Body of pancreas (tissue), 4 donors: ENCODE measurements around the gene GJB4.

Experiments
- POLR2A ChIP-seq, 3 donors: fragments of 450-650 bp; IDR thresholded peaks; one replicate each; pipeline ENCODE4 v1.6.1; 2016; ENCODE audit warnings: antibody characterized with exemption in 3 of 3, mild to moderate bottlenecking in 2 of 3
- TF ChIP-seq, protein P1 (sequence below), 7 experiments: fragments of 450-650 bp in 4 of 7; fragments of 200-600 bp in 3 of 7; sonication (generic) in 3 of 7; IDR thresholded peaks; one replicate each; pipeline ENCODE4 v1.5.1; 2016 to 2019; ENCODE audit warnings: antibody characterized with exemption in 7 of 7

GRCh38 chr1:34771573-34772371, 12.2 kb downstream of the GJB4 start:
- TF ChIP-seq, protein P1, sequence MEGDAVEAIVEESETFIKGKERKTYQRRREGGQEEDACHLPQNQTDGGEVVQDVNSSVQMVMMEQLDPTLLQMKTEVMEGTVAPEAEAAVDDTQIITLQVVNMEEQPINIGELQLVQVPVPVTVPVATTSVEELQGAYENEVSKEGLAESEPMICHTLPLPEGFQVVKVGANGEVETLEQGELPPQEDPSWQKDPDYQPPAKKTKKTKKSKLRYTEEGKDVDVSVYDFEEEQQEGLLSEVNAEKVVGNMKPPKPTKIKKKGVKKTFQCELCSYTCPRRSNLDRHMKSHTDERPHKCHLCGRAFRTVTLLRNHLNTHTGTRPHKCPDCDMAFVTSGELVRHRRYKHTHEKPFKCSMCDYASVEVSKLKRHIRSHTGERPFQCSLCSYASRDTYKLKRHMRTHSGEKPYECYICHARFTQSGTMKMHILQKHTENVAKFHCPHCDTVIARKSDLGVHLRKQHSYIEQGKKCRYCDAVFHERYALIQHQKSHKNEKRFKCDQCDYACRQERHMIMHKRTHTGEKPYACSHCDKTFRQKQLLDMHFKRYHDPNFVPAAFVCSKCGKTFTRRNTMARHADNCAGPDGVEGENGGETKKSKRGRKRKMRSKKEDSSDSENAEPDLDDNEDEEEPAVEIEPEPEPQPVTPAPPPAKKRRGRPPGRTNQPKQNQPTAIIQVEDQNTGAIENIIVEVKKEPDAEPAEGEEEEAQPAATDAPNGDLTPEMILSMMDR (IDR thresholded peaks at IDR 0.05) = no peak
- no peak for TF ChIP-seq POLR2A (IDR thresholded peaks at IDR 0.05)
